ENCODE results near the gene PHF1. TPM values are rescaled to one million over a fixed set of nuclear protein-coding genes. Genes with fewer than 3 reads are reported as not detected.
A peak's percentile ranks its signal among the peaks of the same experiment; 100 is the strongest.

Gene PHF1
- polyA plus RNA-seq, 3 donors: 3.0 to 90.2 (median 3.5) TPM

GRCh38 chr6:33417903-33418689, 7.3 kb downstream of the PHF1 start, which contains the start of gene CUTA:
TSS of gene CUTA (minus strand) at chr6:33418107. CDS start at chr6:33418000, 107 bp downstream.
- peak within 1 kb of the TSS; percentile 95 to 98 (median 96) for H3K27ac Mint-ChIP-seq
- H3K9me3 Mint-ChIP-seq: peaks cover 0 to 2% (median 0%) of the 10 kb centered on the region in 7 donors
- H3K27me3 Mint-ChIP-seq (ENCODE audit: low read depth in 3 of 3): peaks cover 2 to 20% (median 16%) of the 10 kb centered on the region in 3 donors
- intact Hi-C loops (cut with micrococcal nuclease): loop anchor here in 1 of 2 donors (5.0 to 10.0 kb wide), 3 partner anchors 34 to 213 kb away; partner anchors contain the start of genes HSD17B8, RING1, RXRB and SLC39A7
- peaks cover 3 to 30% of the 10 kb centered on the region in 2 donors for H3K36me3 ChIP-seq (replicated peaks in 1 of 2; ENCODE audit: control insufficient read depth in 1 of 2, insufficient read depth in 2 of 2, low read length in 2 of 2)
- peaks cover 29 to 51% of the 10 kb centered on the region in 2 donors for H3K4me1 ChIP-seq (ENCODE audit: control insufficient read depth in 1 of 2, insufficient read depth in 2 of 2, low read length in 2 of 2)
- peak; percentile 99 to 100 (median 100) for DNase-seq
- peak within 1 kb of the TSS; percentile 84 for H3K4me2 ChIP-seq (replicated peaks; ENCODE audit: extremely low read depth, low read length, poor library complexity, severe bottlenecking)
- H3K4me1 Mint-ChIP-seq: peaks cover 44% of the 10 kb centered on the region
- peaks cover 24% of the 10 kb centered on the region for H3K79me2 ChIP-seq (ENCODE audit: insufficient read depth, low read length)
- peak within 1 kb of the TSS; percentile 87 for H2AFZ ChIP-seq (ENCODE audit: insufficient read depth, low read depth, low read length, poor library complexity, severe bottlenecking)
- H3K4me3 ChIP-seq (replicated peaks in 1 of 3; ENCODE audit: low read depth in 2 of 3, low read length in 3 of 3): peak within 1 kb of the TSS; percentile 51 to 84 (median 71)
- TF ChIP-seq CTCF (IDR thresholded peaks at IDR 0.05): peak; percentile 33
- under 1% methylated on average over 41 of the region's 51 CpGs for WGBS (ENCODE audit: insufficient coverage)
- H3K9me3 ChIP-seq (replicated peaks in 1 of 2; ENCODE audit: control insufficient read depth in 1 of 2, insufficient read depth in 1 of 2, low read length in 2 of 2): no peaks in the 10 kb centered on the region
- H3K27ac ChIP-seq (ENCODE audit: low read depth in 1 of 2, low read length in 2 of 2): peak within 1 kb of the TSS; percentile 60 to 97
- peaks cover 32 to 37% of the 10 kb centered on the region in 2 donors for H3K36me3 Mint-ChIP-seq
- H3K27me3 ChIP-seq (ENCODE audit: control insufficient read depth in 2 of 2, insufficient read depth in 2 of 2, low read length in 2 of 2): no peaks in the 10 kb centered on the region
- peak within 1 kb of the TSS; percentile 72 for H3K9ac ChIP-seq (ENCODE audit: insufficient read depth, low read length, poor library complexity, severe bottlenecking)
- peaks cover 4% of the 10 kb centered on the region for H4K20me1 ChIP-seq (ENCODE audit: insufficient read depth, low read length)
- peak within 1 kb of the TSS; percentile 86 to 93 for H3K4me3 Mint-ChIP-seq

GRCh38 chr6:33418690-33419291, 8.0 kb downstream of the PHF1 start:
- Mint-ChIP-seq H3K27ac (peak overlapping the region; percentile 95 to 98 (median 96)), H3K9me3 (peaks cover 0 to 2% (median 0%) of the 10 kb centered on the region in 7 donors), H3K36me3 (peaks cover 27 to 30% of the 10 kb centered on the region in 2 donors), H3K4me1 (peaks cover 42% of the 10 kb centered on the region), H3K4me3 (peak overlapping the region; percentile 86 to 87), H3K27me3 (ENCODE audit: low read depth in 3 of 3) (peaks cover 3 to 21% (median 16%) of the 10 kb centered on the region in 3 donors)
- Histone ChIP-seq H3K36me3 (replicated peaks in 1 of 2; ENCODE audit: control insufficient read depth in 1 of 2, insufficient read depth in 2 of 2, low read length in 2 of 2) (peaks cover 1 to 23% of the 10 kb centered on the region in 2 donors), H3K9me3 (replicated peaks in 1 of 2; ENCODE audit: control insufficient read depth in 1 of 2, insufficient read depth in 1 of 2, low read length in 2 of 2) (no peaks in the 10 kb centered on the region), H3K4me1 (ENCODE audit: control insufficient read depth in 1 of 2, insufficient read depth in 2 of 2, low read length in 2 of 2) (peaks cover 29 to 51% of the 10 kb centered on the region in 2 donors), H4K20me1 (ENCODE audit: insufficient read depth, low read length) (peaks cover 4% of the 10 kb centered on the region), H3K4me2 (replicated peaks; ENCODE audit: extremely low read depth, low read length, poor library complexity, severe bottlenecking) (peak overlapping the region; percentile 71), H3K79me2 (ENCODE audit: insufficient read depth, low read length) (peaks cover 24% of the 10 kb centered on the region), H3K27ac (ENCODE audit: low read depth in 1 of 2, low read length in 2 of 2) (peak overlapping the region; percentile 60 to 97), H3K27me3 (ENCODE audit: control insufficient read depth in 2 of 2, insufficient read depth in 2 of 2, low read length in 2 of 2) (no peaks in the 10 kb centered on the region), H2AFZ (ENCODE audit: insufficient read depth, low read depth, low read length, poor library complexity, severe bottlenecking) (peak overlapping the region; percentile 66), H3K9ac (ENCODE audit: insufficient read depth, low read length, poor library complexity, severe bottlenecking) (peak overlapping the region; percentile 72), H3K4me3 (replicated peaks in 1 of 3; ENCODE audit: low read depth in 2 of 3, low read length in 3 of 3) (peak overlapping the region; percentile 22 to 69 (median 31))
- intact Hi-C loops (cut with micrococcal nuclease): loop anchor here in 1 of 2 donors (5.0 to 10.0 kb wide), 3 partner anchors 34 to 214 kb away; partner anchors contain the start of genes HSD17B8, RING1, RXRB and SLC39A7
- peak in 1 of 3 donors; percentile 72 for DNase-seq
- no peak for TF ChIP-seq CTCF (IDR thresholded peaks at IDR 0.05)
- whole genome bisulfite sequencing (ENCODE audit: insufficient coverage): 51% methylated on average over 5 of the region's 8 CpGs

Data from CD14-positive monocyte (primary cell).